PC-9 (cell line): ENCODE measurements around the gene BTN3A1. TPM values are rescaled to one million over a fixed set of nuclear protein-coding genes. Genes with fewer than 3 reads are reported as not detected.
A peak's percentile ranks its signal among the peaks of the same experiment; 100 is the strongest.

Experiments used
- BruUV-seq: library from RNA; stranded (reverse); fragments of 400-500 nt; replicated peaks from 2 replicates; lab custom pipeline; 2021; lab: Mats Ljungman, UMichigan
- CTCF ChIA-PET: fragments of 300-600 bp; sonication (Branson Sonifier 250); formaldehyde crosslinking; loops from one replicate; lab custom pipeline; 2022; ENCODE audit warnings: antibody characterized with exemption; lab: Charles Lee
- POLR2A ChIA-PET: fragments of 300-600 bp; sonication (Branson Sonifier 250); formaldehyde crosslinking; loops from one replicate; lab custom pipeline; 2022; ENCODE audit warnings: antibody characterized with exemption; ENCODE audit not compliant: unreplicated experiment; lab: Charles Lee
- DNase-seq, 2 experiments: peaks; one replicate each; pipeline versions ENCODE4 v3.0.0 to v3.0.0-alpha.2; 2015 to 2022; ENCODE audit warnings: mixed read lengths in 1 of 2
- H2AFZ ChIP-seq: fragments of 200-600 bp; sonication (generic); 2 replicates; pipeline ENCODE4 v1.8.1; 2017; ENCODE audit warnings: antibody characterized with exemption
- H3F3A ChIP-seq: fragments of 200-600 bp; sonication (generic); 2 replicates; pipeline ENCODE4 v1.8.1; 2017; ENCODE audit warnings: antibody characterized with exemption, mild to moderate bottlenecking, low read depth; ENCODE audit not compliant: insufficient read depth
- H3K27ac ChIP-seq: fragments of 200-600 bp; sonication (generic); 2 replicates; pipeline ENCODE4 v1.6.1; 2016; ENCODE audit warnings: mixed run types
- H3K27me3 ChIP-seq: fragments of 200-600 bp; sonication (generic); 2 replicates; pipeline ENCODE4 v1.6.1; 2016; ENCODE audit warnings: low read depth, mixed run types; ENCODE audit not compliant: insufficient read depth
- H3K36me3 ChIP-seq: fragments of 200-600 bp; sonication (generic); 2 replicates; pipeline ENCODE4 v1.6.1; 2016; ENCODE audit warnings: low read depth, mixed run types
- H3K4me1 ChIP-seq: fragments of 200-600 bp; sonication (generic); replicated peaks from 2 replicates; pipeline ENCODE4 v1.6.1; 2016; ENCODE audit warnings: mixed run types; ENCODE audit not compliant: insufficient read depth
- H3K4me2 ChIP-seq: fragments of 200-600 bp; sonication (generic); 2 replicates; pipeline ENCODE4 v1.6.1; 2017; ENCODE audit warnings: mixed run types
- H3K4me3 ChIP-seq: fragments of 200-600 bp; sonication (generic); 2 replicates; pipeline ENCODE4 v1.6.1; 2016; ENCODE audit warnings: mixed run types
- H3K79me2 ChIP-seq: fragments of 200-600 bp; sonication (generic); 2 replicates; pipeline ENCODE4 v1.6.1; 2017; ENCODE audit warnings: low read depth, mixed run types
- H3K9me2 ChIP-seq: fragments of 200-600 bp; sonication (generic); 2 replicates; pipeline ENCODE4 v1.8.1; 2017; ENCODE audit warnings: mild to moderate bottlenecking; ENCODE audit not compliant: insufficient read depth
- H3K9me3 ChIP-seq: fragments of 200-600 bp; sonication (generic); 2 replicates; pipeline ENCODE4 v1.8.1; 2016; ENCODE audit warnings: low read depth; ENCODE audit not compliant: insufficient read depth
- H4K20me1 ChIP-seq: fragments of 200-600 bp; sonication (generic); 2 replicates; pipeline ENCODE4 v1.8.1; 2017; ENCODE audit not compliant: insufficient read depth
- EZH2 ChIP-seq: fragments of 200-600 bp; sonication (generic); IDR thresholded peaks from 2 replicates; pipeline ENCODE4 v1.8.0; 2017; ENCODE audit warnings: antibody characterized with exemption, low read depth
- intact Hi-C: fragments of 100-400 bp; cut with micrococcal nuclease; formaldehyde crosslinking; loops from one replicate; pipeline ENCODE4 v1.10.0; 2022; ENCODE audit not compliant: unreplicated experiment
- total RNA-seq: library from RNA; stranded (reverse); gene quantifications from 2 replicates; pipeline ENCODE4 v1.2.3, GENCODE V29; 2021
- TF ChIP-seq, protein P1 (sequence below): fragments of 200-600 bp; sonication (generic); conservative IDR thresholded peaks from 2 replicates; pipeline ENCODE4 v1.6.1; 2017; ENCODE audit warnings: mixed run types, antibody characterized with exemption, mild to moderate bottlenecking, moderate library complexity

The BTN3A1 gene
- total RNA-seq, 1 experiment from 2014 or later: 28.3 TPM

DNA sequence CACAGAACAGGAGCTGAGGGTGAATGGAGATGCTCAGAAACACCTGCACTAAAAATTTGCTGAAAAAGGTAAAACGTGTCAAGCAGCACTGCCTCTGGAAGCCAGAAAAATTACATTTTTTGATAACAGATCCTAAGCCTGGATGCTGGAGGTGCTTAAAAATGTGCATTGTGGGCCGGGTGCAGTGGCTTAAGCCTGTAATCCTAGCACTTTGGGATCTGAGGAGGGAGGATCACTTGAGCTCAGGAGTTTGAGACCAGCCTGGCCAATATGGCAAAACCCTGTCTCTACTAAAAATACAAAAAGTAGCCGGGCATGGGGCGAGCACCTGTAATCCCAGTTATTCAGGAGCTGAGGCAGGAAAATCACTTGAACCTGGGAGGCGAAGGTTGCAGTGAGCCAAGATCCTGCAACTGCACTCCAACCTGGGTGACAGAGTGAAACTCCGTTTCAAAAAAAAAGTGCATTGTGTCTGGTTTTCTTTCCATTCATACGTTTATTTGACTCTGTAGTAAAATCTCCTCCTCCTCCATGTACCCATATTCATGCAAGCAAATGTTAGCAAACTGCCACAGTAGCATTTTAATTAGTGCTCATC is 587 bp upstream of the BTN3A1 start:
- Histone ChIP-seq H3F3A (peaks cover 5% of the 10 kb centered on the region; the same call in 1 of the 2 replicates), H3K4me1 (peaks cover 14% of the 10 kb centered on the region), H2AFZ (peak overlapping the region; percentile 86), H3K4me3 (peak overlapping the region; percentile 72), H3K36me3 (no peaks in the 10 kb centered on the region), H4K20me1 (no peaks in the 10 kb centered on the region), H3K9me2 (no peaks in the 10 kb centered on the region), H3K79me2 (no peaks in the 10 kb centered on the region), H3K27me3 (no peaks in the 10 kb centered on the region), H3K9me3 (no peaks in the 10 kb centered on the region), H3K27ac (peak overlapping the region; percentile 67), H3K4me2 (peak overlapping the region; percentile 88)
- no TSS peak for BruUV-seq
- ChIA-PET CTCF (no interaction called here), POLR2A (no interaction called here)
- no peak for DNase-seq
- intact Hi-C loops: loop anchor here (5.0 kb wide), 1 partner anchor 36 kb away; no protein-coding TSS in a partner anchor
- TF ChIP-seq EZH2: no peak
- TF ChIP-seq, protein P1, sequence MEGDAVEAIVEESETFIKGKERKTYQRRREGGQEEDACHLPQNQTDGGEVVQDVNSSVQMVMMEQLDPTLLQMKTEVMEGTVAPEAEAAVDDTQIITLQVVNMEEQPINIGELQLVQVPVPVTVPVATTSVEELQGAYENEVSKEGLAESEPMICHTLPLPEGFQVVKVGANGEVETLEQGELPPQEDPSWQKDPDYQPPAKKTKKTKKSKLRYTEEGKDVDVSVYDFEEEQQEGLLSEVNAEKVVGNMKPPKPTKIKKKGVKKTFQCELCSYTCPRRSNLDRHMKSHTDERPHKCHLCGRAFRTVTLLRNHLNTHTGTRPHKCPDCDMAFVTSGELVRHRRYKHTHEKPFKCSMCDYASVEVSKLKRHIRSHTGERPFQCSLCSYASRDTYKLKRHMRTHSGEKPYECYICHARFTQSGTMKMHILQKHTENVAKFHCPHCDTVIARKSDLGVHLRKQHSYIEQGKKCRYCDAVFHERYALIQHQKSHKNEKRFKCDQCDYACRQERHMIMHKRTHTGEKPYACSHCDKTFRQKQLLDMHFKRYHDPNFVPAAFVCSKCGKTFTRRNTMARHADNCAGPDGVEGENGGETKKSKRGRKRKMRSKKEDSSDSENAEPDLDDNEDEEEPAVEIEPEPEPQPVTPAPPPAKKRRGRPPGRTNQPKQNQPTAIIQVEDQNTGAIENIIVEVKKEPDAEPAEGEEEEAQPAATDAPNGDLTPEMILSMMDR: no peak

DNA sequence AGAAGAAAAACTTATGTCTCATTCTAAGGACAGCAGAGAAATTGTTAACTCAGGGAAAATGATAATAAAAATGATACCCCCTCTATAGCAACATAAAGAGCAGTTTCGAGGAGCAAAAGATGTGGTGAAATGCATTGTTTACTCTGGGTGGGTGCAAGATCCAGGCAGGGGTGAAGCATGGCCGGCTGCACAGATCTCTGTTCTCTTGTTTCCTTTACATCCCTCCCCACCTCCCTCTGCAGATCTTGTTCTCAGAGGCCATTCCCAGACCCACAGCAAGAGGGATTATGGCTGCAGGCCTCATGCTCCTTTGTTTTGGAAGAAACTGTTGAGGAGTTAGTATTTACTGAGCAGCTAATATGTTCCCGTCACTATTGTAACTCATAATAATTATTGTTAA is 1.8 kb downstream of the BTN3A1 start:
- POLR2A ChIA-PET: no interaction called here
- H3K27me3 ChIP-seq: no peaks in the 10 kb centered on the region

DNA sequence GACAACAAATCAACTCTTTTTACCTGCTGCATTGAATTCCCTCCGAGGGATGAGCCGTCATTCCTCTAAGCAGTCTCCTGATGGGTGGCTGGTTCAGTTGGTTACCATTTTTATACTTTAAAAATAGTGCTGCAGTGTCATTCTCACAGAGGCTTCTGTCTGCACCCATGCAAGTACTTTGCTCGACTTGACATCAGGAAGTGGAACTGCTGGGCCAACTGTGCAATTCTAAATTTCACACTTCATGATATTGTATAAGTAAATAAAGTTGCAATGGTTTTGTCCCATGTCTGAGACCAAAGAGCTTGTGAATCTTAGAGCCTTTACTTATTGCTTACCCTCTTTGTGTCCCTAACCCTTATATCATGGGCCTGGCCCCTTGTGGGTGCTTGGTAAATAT is 2.5 kb downstream of the BTN3A1 start:
- H3K27ac ChIP-seq: no peak overlapping the region
- peaks cover 5% of the 10 kb centered on the region; the same call in 1 of the 2 replicates for H3F3A ChIP-seq
- intact Hi-C loops: loop anchor here (5.0 kb wide), 1 partner anchor 33 kb away; no protein-coding TSS in a partner anchor
- H3K9me2 ChIP-seq: no peaks in the 10 kb centered on the region
- no TSS peak for BruUV-seq
- H3K36me3 ChIP-seq: no peaks in the 10 kb centered on the region
- no peak overlapping the region for H2AFZ ChIP-seq
- H3K27me3 ChIP-seq: no peaks in the 10 kb centered on the region
- no peak for TF ChIP-seq EZH2
- TF ChIP-seq, protein P1: no peak
- H4K20me1 ChIP-seq: no peaks in the 10 kb centered on the region
- no peak for DNase-seq
- H3K9me3 ChIP-seq: no peaks in the 10 kb centered on the region
- no peak overlapping the region for H3K4me3 ChIP-seq
- POLR2A ChIA-PET: no interaction called here
- H3K4me1 ChIP-seq: peaks cover 14% of the 10 kb centered on the region
- H3K4me2 ChIP-seq: no peak overlapping the region
- CTCF ChIA-PET: no interaction called here
- no peaks in the 10 kb centered on the region for H3K79me2 ChIP-seq

More for the DNA sequence above, 1.8 kb downstream of the BTN3A1 start:
- Histone ChIP-seq H4K20me1 (no peaks in the 10 kb centered on the region), H3F3A (peaks cover 5% of the 10 kb centered on the region; the same call in 1 of the 2 replicates), H3K4me2 (no peak overlapping the region), H3K4me3 (no peak overlapping the region), H3K4me1 (peaks cover 14% of the 10 kb centered on the region), H2AFZ (no peak overlapping the region), H3K79me2 (no peaks in the 10 kb centered on the region), H3K27ac (no peak overlapping the region), H3K9me2 (no peaks in the 10 kb centered on the region), H3K9me3 (no peaks in the 10 kb centered on the region), H3K36me3 (no peaks in the 10 kb centered on the region)
- DNase-seq: no peak
- TF ChIP-seq, protein P1: no peak
- TF ChIP-seq EZH2: no peak
- CTCF ChIA-PET: no interaction called here
- intact Hi-C loops: loop anchor here (5.0 kb wide), 1 partner anchor 33 kb away; no protein-coding TSS in a partner anchor
- BruUV-seq: no TSS peak
